ENCODE data around the gene CDK8. TPM values are rescaled to one million over a fixed set of nuclear protein-coding genes. Genes with fewer than 3 reads are reported as not detected.

Gene CDK8
- total and polyA plus RNA-seq, 2 donors (not counting 3 experiments of a cell fraction or from before 2014, with no cell fraction given), result 12.2 to 13.3 TPM

Small RNA genes lying within 50 kb of the gene (small RNA-seq; reads per million reads assigned to genes)
- gene RF02271 (ENCODE audit: insufficient read depth, insufficient read length, low read depth, low replicate concordance), result not detected

Other genes starting within 250 kb of the CDK8 start
- 2.5 and 4.7 TPM in 2 replicates for gene SHISA2, start 202.1 kb upstream of the CDK8 start, total RNA-seq
- 1.5 TPM in 2 replicates for gene SHISA2, start 202.1 kb upstream of the CDK8 start, polyA plus RNA-seq
- gene RNF6, start 31.8 kb upstream of the CDK8 start, total RNA-seq, result 36.4 and 38.3 TPM in 2 replicates
- 9.4 and 12.7 TPM in 2 replicates for gene RNF6, start 31.8 kb upstream of the CDK8 start, polyA plus RNA-seq